ENCODE measurements around the gene PVRIG. TPM values are rescaled to one million over a fixed set of nuclear protein-coding genes. Genes with fewer than 3 reads are reported as not detected.
"Not testable (repeated sequence)": the region's sequence is repeated elsewhere in the genome, so short reads cannot be mapped to it uniquely, and the experiment has no call there.

Gene PVRIG
- total RNA-seq, 5 donors from 2014 or later (not counting 1 experiment from before 2014, with no cell fraction given): 45.0 to 96.8 (median 78.0) TPM

- H3K27me3 ChIP-seq (replicated peaks in 1 of 2; ENCODE audit: control insufficient read depth in 2 of 2, extremely low read depth in 1 of 2, insufficient read depth in 2 of 2, low read length in 1 of 2); DNase-seq; H3K9me3 ChIP-seq; H3K4me3 Mint-ChIP-seq; H3K36me3 Mint-ChIP-seq; H3K4me1 ChIP-seq (ENCODE audit: control insufficient read depth in 1 of 2, extremely low read depth in 1 of 2, insufficient read depth in 2 of 2, low read length in 2 of 2); H3K27ac ChIP-seq (ENCODE audit: low read length); H3K27me3 Mint-ChIP-seq; CTCF ChIA-PET; H3K27ac Mint-ChIP-seq; H3K9me3 Mint-ChIP-seq; H3K4me3 ChIP-seq (ENCODE audit: control insufficient read depth in 1 of 2, extremely low read depth in 1 of 2, low read length in 1 of 2); H3K36me3 ChIP-seq (ENCODE audit: control insufficient read depth in 2 of 2, extremely low read depth in 1 of 2, insufficient read depth in 1 of 2, low read length in 1 of 2); POLR2A ChIA-PET; ATAC-seq (replicated peaks in 1 of 4): not testable (repeated sequence)
- 100% methylated on average over 1 of the region's 5 CpGs for WGBS (ENCODE audit: insufficient coverage)
- H3K4me1 Mint-ChIP-seq: peaks cover 9 to 10% (median 10%) of the 10 kb centered on the region in 3 donors
Measured at GRCh38 chr7:100265851-100266250, 46.1 kb downstream of the PVRIG start.

- H3K4me1 ChIP-seq (ENCODE audit: control insufficient read depth in 1 of 2, extremely low read depth in 1 of 2, insufficient read depth in 2 of 2, low read length in 2 of 2): peaks cover 0 to 9% of the 10 kb centered on the region in 2 experiments
- no peaks in the 10 kb centered on the region for H3K27me3 Mint-ChIP-seq
- H3K27ac ChIP-seq (ENCODE audit: low read length): no peak overlapping the region
- peaks cover 3% of the 10 kb centered on the region for H3K36me3 Mint-ChIP-seq
- ChIA-PET POLR2A (no interaction called here), CTCF (interaction anchor here in 1 of 2 donors (0.6 kb wide), 1 partner anchor 26 kb away, joined by 3 read pairs; no protein-coding TSS in a partner anchor)
- no peak for DNase-seq
- H3K36me3 ChIP-seq (ENCODE audit: control insufficient read depth in 2 of 2, extremely low read depth in 1 of 2, insufficient read depth in 1 of 2, low read length in 1 of 2): no peaks in the 10 kb centered on the region
- H3K4me3 Mint-ChIP-seq: no peak overlapping the region
- no peak overlapping the region for H3K4me3 ChIP-seq (ENCODE audit: control insufficient read depth in 1 of 2, extremely low read depth in 1 of 2, low read length in 1 of 2)
- H3K27me3 ChIP-seq (replicated peaks in 1 of 2; ENCODE audit: control insufficient read depth in 2 of 2, extremely low read depth in 1 of 2, insufficient read depth in 2 of 2, low read length in 1 of 2): no peaks in the 10 kb centered on the region
- no peaks in the 10 kb centered on the region for H3K9me3 ChIP-seq
- ATAC-seq (replicated peaks in 1 of 4): no peak
- H3K4me1 Mint-ChIP-seq: peaks cover 12 to 13% (median 12%) of the 10 kb centered on the region in 3 donors
- 90% methylated on average over 7 of the region's 10 CpGs for WGBS (ENCODE audit: insufficient coverage)
- H3K27ac Mint-ChIP-seq: no peak overlapping the region
- H3K9me3 Mint-ChIP-seq: no peaks in the 10 kb centered on the region
Measured at GRCh38 chr7:100266576-100267354, 47.0 kb downstream of the PVRIG start.

- H3K4me3 ChIP-seq (ENCODE audit: control insufficient read depth in 1 of 2, extremely low read depth in 1 of 2, low read length in 1 of 2): no peak overlapping the region
- H3K27ac ChIP-seq (ENCODE audit: low read length): no peak overlapping the region
- H3K27ac Mint-ChIP-seq: no peak overlapping the region
- POLR2A ChIA-PET: interaction anchor here (0.5 to 0.6 kb wide), 2 partner anchors 94 to 1206 kb away, joined by 3 read pairs; no protein-coding TSS in a partner anchor
- H3K36me3 ChIP-seq (ENCODE audit: control insufficient read depth in 2 of 2, extremely low read depth in 1 of 2, insufficient read depth in 1 of 2, low read length in 1 of 2): no peaks in the 10 kb centered on the region
- H3K4me3 Mint-ChIP-seq: no peak overlapping the region
- no peak for ATAC-seq (replicated peaks in 1 of 4)
- CTCF ChIA-PET: interaction anchor here in 1 of 2 donors (0.6 kb wide), 2 partner anchors 25 to 76 kb away, joined by 3 to 4 read pairs; no protein-coding TSS in a partner anchor
- DNase-seq: no peak
- H3K36me3 Mint-ChIP-seq: peaks cover 3% of the 10 kb centered on the region
- H3K4me1 Mint-ChIP-seq: peaks cover 12 to 15% (median 14%) of the 10 kb centered on the region in 3 donors
- no peaks in the 10 kb centered on the region for H3K27me3 ChIP-seq (replicated peaks in 1 of 2; ENCODE audit: control insufficient read depth in 2 of 2, extremely low read depth in 1 of 2, insufficient read depth in 2 of 2, low read length in 1 of 2)
- WGBS (ENCODE audit: insufficient coverage): 92% methylated on average over 6 of the region's 6 CpGs
- no peaks in the 10 kb centered on the region for H3K27me3 Mint-ChIP-seq
- no peaks in the 10 kb centered on the region for H3K9me3 Mint-ChIP-seq
- no peaks in the 10 kb centered on the region for H3K9me3 ChIP-seq
- H3K4me1 ChIP-seq (ENCODE audit: control insufficient read depth in 1 of 2, extremely low read depth in 1 of 2, insufficient read depth in 2 of 2, low read length in 2 of 2): peaks cover 0 to 14% of the 10 kb centered on the region in 2 experiments
Measured at GRCh38 chr7:100267648-100268047, 47.9 kb downstream of the PVRIG start.

GRCh38 chr7:100268882-100269281, 49.1 kb downstream of the PVRIG start:
- 100% methylated on average over 6 of the region's 11 CpGs for WGBS (ENCODE audit: insufficient coverage)
- H3K27me3 Mint-ChIP-seq; DNase-seq; H3K36me3 ChIP-seq (ENCODE audit: control insufficient read depth in 2 of 2, extremely low read depth in 1 of 2, insufficient read depth in 1 of 2, low read length in 1 of 2); H3K9me3 ChIP-seq; H3K9me3 Mint-ChIP-seq; H3K27ac ChIP-seq (ENCODE audit: low read length); H3K27me3 ChIP-seq (replicated peaks in 1 of 2; ENCODE audit: control insufficient read depth in 2 of 2, extremely low read depth in 1 of 2, insufficient read depth in 2 of 2, low read length in 1 of 2); H3K4me3 ChIP-seq (ENCODE audit: control insufficient read depth in 1 of 2, extremely low read depth in 1 of 2, low read length in 1 of 2); H3K27ac Mint-ChIP-seq; CTCF ChIA-PET; ATAC-seq (replicated peaks in 1 of 4); H3K36me3 Mint-ChIP-seq: not testable (repeated sequence)
- POLR2A ChIA-PET: interaction anchor here in 1 of 2 donors (0.6 kb wide), 2 partner anchors 210 to 350 kb away, joined by 3 to 4 read pairs; no protein-coding TSS in a partner anchor
- peak overlapping the region in 2 of 3 donors; percentile 13 to 77 for H3K4me3 Mint-ChIP-seq
- peaks cover 12 to 15% (median 14%) of the 10 kb centered on the region in 3 donors for H3K4me1 Mint-ChIP-seq
- peaks cover 0 to 15% of the 10 kb centered on the region in 2 experiments for H3K4me1 ChIP-seq (ENCODE audit: control insufficient read depth in 1 of 2, extremely low read depth in 1 of 2, insufficient read depth in 2 of 2, low read length in 2 of 2)

GRCh38 chr7:100269306-100270045, 49.7 kb downstream of the PVRIG start:
- H3K9me3 Mint-ChIP-seq; CTCF ChIA-PET; ATAC-seq (replicated peaks in 1 of 4); DNase-seq; H3K36me3 ChIP-seq (ENCODE audit: control insufficient read depth in 2 of 2, extremely low read depth in 1 of 2, insufficient read depth in 1 of 2, low read length in 1 of 2); H3K27me3 Mint-ChIP-seq; H3K27ac ChIP-seq (ENCODE audit: low read length); H3K36me3 Mint-ChIP-seq; H3K9me3 ChIP-seq; H3K27me3 ChIP-seq (replicated peaks in 1 of 2; ENCODE audit: control insufficient read depth in 2 of 2, extremely low read depth in 1 of 2, insufficient read depth in 2 of 2, low read length in 1 of 2); H3K4me3 ChIP-seq (ENCODE audit: control insufficient read depth in 1 of 2, extremely low read depth in 1 of 2, low read length in 1 of 2); H3K27ac Mint-ChIP-seq: not testable (repeated sequence)
- 95% methylated on average over 7 of the region's 14 CpGs for WGBS (ENCODE audit: insufficient coverage)
- H3K4me1 ChIP-seq (ENCODE audit: control insufficient read depth in 1 of 2, extremely low read depth in 1 of 2, insufficient read depth in 2 of 2, low read length in 2 of 2): peaks cover 0 to 15% of the 10 kb centered on the region in 2 experiments
- H3K4me1 Mint-ChIP-seq: peaks cover 12 to 15% (median 14%) of the 10 kb centered on the region in 3 donors
- peak overlapping the region in 2 of 3 donors; percentile 17 to 77 for H3K4me3 Mint-ChIP-seq
- POLR2A ChIA-PET: interaction anchor here in 1 of 2 donors (0.6 kb wide), 1 partner anchor 211 kb away, joined by 4 read pairs; no protein-coding TSS in a partner anchor

- H3K27me3 Mint-ChIP-seq; H3K27ac ChIP-seq (ENCODE audit: low read length); H3K4me3 ChIP-seq (ENCODE audit: control insufficient read depth in 1 of 2, extremely low read depth in 1 of 2, low read length in 1 of 2); DNase-seq; CTCF ChIA-PET; H3K36me3 ChIP-seq (ENCODE audit: control insufficient read depth in 2 of 2, extremely low read depth in 1 of 2, insufficient read depth in 1 of 2, low read length in 1 of 2); H3K27me3 ChIP-seq (replicated peaks in 1 of 2; ENCODE audit: control insufficient read depth in 2 of 2, extremely low read depth in 1 of 2, insufficient read depth in 2 of 2, low read length in 1 of 2); POLR2A ChIA-PET; ATAC-seq (replicated peaks in 1 of 4); H3K9me3 ChIP-seq; H3K36me3 Mint-ChIP-seq; H3K9me3 Mint-ChIP-seq: not testable (repeated sequence)
- 77% methylated on average over 7 of the region's 23 CpGs for WGBS (ENCODE audit: insufficient coverage)
- peak overlapping the region; percentile 75 to 76 for H3K27ac Mint-ChIP-seq
- H3K4me3 Mint-ChIP-seq: peak overlapping the region; percentile 76 to 84 (median 77)
- H3K4me1 ChIP-seq (ENCODE audit: control insufficient read depth in 1 of 2, extremely low read depth in 1 of 2, insufficient read depth in 2 of 2, low read length in 2 of 2): peaks cover 0 to 15% of the 10 kb centered on the region in 2 experiments
- peaks cover 16 to 18% (median 18%) of the 10 kb centered on the region in 3 donors for H3K4me1 Mint-ChIP-seq
Measured at GRCh38 chr7:100270046-100270918, 50.5 kb downstream of the PVRIG start.
